ENCODE results near the gene HDAC8.

- TF ChIP-seq POLR3A (IDR thresholded peaks at IDR 0.05; ENCODE audit: borderline replicate concordance, extremely low read depth, insufficient read depth, insufficient read length) (no peak), ZBTB26 (CRISPR knock-in tag; IDR thresholded peaks at IDR 0.05) (no peak)
- TF ChIP-seq, protein P1, sequence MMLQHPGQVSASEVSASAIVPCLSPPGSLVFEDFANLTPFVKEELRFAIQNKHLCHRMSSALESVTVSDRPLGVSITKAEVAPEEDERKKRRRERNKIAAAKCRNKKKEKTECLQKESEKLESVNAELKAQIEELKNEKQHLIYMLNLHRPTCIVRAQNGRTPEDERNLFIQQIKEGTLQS (IDR thresholded peaks at IDR 0.05), result no peak
- TF ChIP-seq, protein P1 (CRISPR knock-in tag; conservative IDR thresholded peaks at IDR 0.05), result no peak
Measured at GRCh38 chrX:72305286-72306084, 267.2 kb downstream of the HDAC8 start, which contains the start of gene CITED1.
